GM21526 (cell line): ENCODE measurements around the gene CCNY.

Source experiments
- ATAC-seq: cut with Tn5 transposase; IDR thresholded peaks from one replicate; pipeline ENCODE4 v1.9.1; 2021; ENCODE audit warnings: moderate library complexity; ENCODE audit not compliant: unreplicated experiment, low FRiP score

The CCNY gene

GRCh38 chr10:35607475-35608327, 271.4 kb downstream of the CCNY start:
- ATAC-seq, result no peak

- no peak for ATAC-seq
Measured at GRCh38 chr10:35608328-35608672, 272.0 kb downstream of the CCNY start.

GRCh38 chr10:35611750-35612149, 275.4 kb downstream of the CCNY start:
- ATAC-seq, result no peak

GRCh38 chr10:35612385-35613106, 276.2 kb downstream of the CCNY start:
- no peak for ATAC-seq

- ATAC-seq, result no peak
Measured at GRCh38 chr10:35613107-35613440, 276.8 kb downstream of the CCNY start.

DNA sequence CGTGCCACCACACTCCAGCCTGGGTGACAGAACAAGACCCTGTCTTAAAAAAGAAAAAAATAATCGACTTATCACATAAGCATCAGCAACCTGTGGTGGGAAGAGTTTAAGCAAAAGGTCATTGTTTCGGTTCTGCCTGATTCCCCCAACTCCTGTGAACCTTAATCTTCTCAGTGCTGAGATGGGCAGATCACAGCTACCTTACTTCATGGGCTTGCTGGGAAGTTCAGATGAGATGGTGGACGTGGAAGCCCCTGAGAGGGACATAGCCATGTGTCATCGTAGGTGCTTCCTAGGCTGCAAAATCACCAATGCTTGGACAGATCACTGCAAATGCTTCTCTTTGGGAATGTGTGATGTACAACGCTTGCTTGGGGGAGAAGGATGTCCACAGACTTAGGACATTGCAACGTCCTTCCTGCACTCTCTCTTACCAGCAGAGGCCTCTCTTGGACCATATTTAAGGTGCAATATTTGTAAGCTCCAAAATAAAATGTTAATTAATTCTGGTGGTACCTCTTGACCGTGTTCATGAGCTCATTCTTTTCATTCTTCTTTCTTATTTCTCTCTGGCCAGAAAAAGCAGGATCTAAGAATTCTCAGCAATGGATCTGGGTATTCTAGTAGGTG, 277.4 kb downstream of the CCNY start:
- ATAC-seq, result no peak

DNA sequence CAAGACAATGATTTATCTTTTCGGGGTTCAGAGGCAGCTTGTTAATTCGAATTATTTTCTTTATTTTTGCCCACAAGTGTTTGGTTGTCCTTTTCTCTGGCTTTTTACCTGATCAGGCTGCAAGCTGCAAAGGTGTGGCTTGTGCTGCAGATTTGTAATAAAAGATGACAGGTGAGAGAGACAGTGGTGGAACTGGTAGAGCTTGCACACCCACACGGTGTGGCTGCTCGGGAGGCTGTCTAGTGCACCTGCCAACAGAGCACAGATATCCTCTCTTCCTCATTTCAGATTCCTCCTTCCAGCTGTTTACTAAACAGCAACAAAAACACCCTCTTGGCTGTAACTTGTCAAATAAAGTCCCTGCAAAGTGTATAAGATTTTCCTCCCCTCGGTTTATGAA, 278.0 kb downstream of the CCNY start:
- ATAC-seq, result no peak
